Large intestine (tissue), 3 donors: ENCODE measurements around the gene SLC4A8. TPM values are rescaled to one million over a fixed set of nuclear protein-coding genes. Genes with fewer than 3 reads are reported as not detected.

Experiments used
- DNase-seq, 2 donors: peaks; one replicate each; pipeline versions ENCODE4 v3.0.0 to v3.0.0-alpha.2; 2013
- H3K27ac ChIP-seq: one replicate; pipeline ENCODE4 v1.5.1; 2013; ENCODE audit warnings: low read length
- H3K27me3 ChIP-seq: 2 replicates; pipeline ENCODE4 v1.6.1; 2013; ENCODE audit warnings: low read length; ENCODE audit not compliant: control insufficient read depth, insufficient read depth
- H3K36me3 ChIP-seq: 2 replicates; pipeline ENCODE4 v1.6.1; 2013; ENCODE audit warnings: low read length; ENCODE audit not compliant: control insufficient read depth, insufficient read depth
- H3K4me1 ChIP-seq: one replicate; pipeline ENCODE4 v1.6.1; 2013; ENCODE audit warnings: low read length; ENCODE audit not compliant: control insufficient read depth, insufficient read depth
- H3K4me3 ChIP-seq: one replicate; pipeline ENCODE4 v1.5.1; 2013; ENCODE audit warnings: low read length
- H3K9me3 ChIP-seq: one replicate; pipeline ENCODE4 v1.6.1; 2013; ENCODE audit warnings: mild to moderate bottlenecking, low read depth, low read length, moderate library complexity; ENCODE audit not compliant: control insufficient read depth
- WGBS: methylation state at CpG from one replicate; pipeline ENCODE4 v1.1.5; 2013; ENCODE audit warnings: low lambda C conversion rate; ENCODE audit not compliant: insufficient coverage; 5-methylcytosine and 5-hydroxymethylcytosine counted together
- polyA plus RNA-seq: library from polyadenylated mRNA; unstranded; fragments of 120-200 nt; gene quantifications from one replicate; pipeline ENCODE4 v1.2.1, GENCODE V29; 2013

Gene SLC4A8
- polyA plus RNA-seq, 1 donor, result 6.3 TPM

- peak overlapping the region; percentile 40 for H3K4me3 ChIP-seq
- H3K36me3 ChIP-seq, result no peaks in the 10 kb centered on the region
- DNase-seq, result no peak
- H3K4me1 ChIP-seq, result peaks cover 7% of the 10 kb centered on the region
- no peaks in the 10 kb centered on the region for H3K27me3 ChIP-seq
- WGBS, result 83% methylated on average over 1 of the region's 10 CpGs
- no peaks in the 10 kb centered on the region for H3K9me3 ChIP-seq
- H3K27ac ChIP-seq, result peak overlapping the region; percentile 2
Observed at GRCh38 chr12:51424094-51424661, 453 bp upstream of the SLC4A8 start.

GRCh38 chr12:51428256-51428655 lies 3.6 kb downstream of the SLC4A8 start:
- Histone ChIP-seq H3K9me3 (no peaks in the 10 kb centered on the region), H3K4me3 (no peak overlapping the region), H3K36me3 (no peaks in the 10 kb centered on the region), H3K27ac (no peak overlapping the region), H3K27me3 (no peaks in the 10 kb centered on the region), H3K4me1 (peaks cover 4% of the 10 kb centered on the region)
- 97% methylated on average over 3 of the region's 4 CpGs for WGBS
- DNase-seq, result no peak

GRCh38 chr12:51429700-51430099 lies 5.1 kb downstream of the SLC4A8 start:
- no peak for DNase-seq
- H3K4me1 ChIP-seq, result no peaks in the 10 kb centered on the region
- H3K4me3 ChIP-seq, result no peak overlapping the region
- H3K36me3 ChIP-seq, result no peaks in the 10 kb centered on the region
- H3K9me3 ChIP-seq, result no peaks in the 10 kb centered on the region
- no CpG with 5 or more reads among the region's 4 CpGs for WGBS
- no peak overlapping the region for H3K27ac ChIP-seq
- H3K27me3 ChIP-seq, result no peaks in the 10 kb centered on the region

- Histone ChIP-seq H3K36me3 (no peaks in the 10 kb centered on the region), H3K4me1 (no peaks in the 10 kb centered on the region), H3K4me3 (no peak overlapping the region), H3K27me3 (no peaks in the 10 kb centered on the region), H3K9me3 (no peaks in the 10 kb centered on the region), H3K27ac (no peak overlapping the region)
- WGBS, result no CpG with 5 or more reads among the region's 4 CpGs
- peak in 1 of 2 donors; percentile 51 for DNase-seq
Observed at GRCh38 chr12:51430196-51430895, 5.7 kb downstream of the SLC4A8 start.

GRCh38 chr12:51432921-51433320 lies 8.3 kb downstream of the SLC4A8 start:
- no peak for DNase-seq
- H3K36me3 ChIP-seq, result no peaks in the 10 kb centered on the region
- no peaks in the 10 kb centered on the region for H3K4me1 ChIP-seq
- no peak overlapping the region for H3K4me3 ChIP-seq
- no peaks in the 10 kb centered on the region for H3K9me3 ChIP-seq
- no CpG with 5 or more reads among the region's 2 CpGs for WGBS
- H3K27me3 ChIP-seq, result no peaks in the 10 kb centered on the region
- H3K27ac ChIP-seq, result no peak overlapping the region

GRCh38 chr12:51434305-51434704 lies 9.7 kb downstream of the SLC4A8 start:
- Histone ChIP-seq H3K4me1 (no peaks in the 10 kb centered on the region), H3K27ac (no peak overlapping the region), H3K4me3 (no peak overlapping the region), H3K27me3 (no peaks in the 10 kb centered on the region), H3K36me3 (no peaks in the 10 kb centered on the region), H3K9me3 (no peaks in the 10 kb centered on the region)
- WGBS, result 60% methylated on average over 1 of the region's 1 CpG
- no peak for DNase-seq

GRCh38 chr12:51437431-51437830 lies 12.8 kb downstream of the SLC4A8 start:
- Histone ChIP-seq H3K27me3 (no peaks in the 10 kb centered on the region), H3K4me1 (no peaks in the 10 kb centered on the region), H3K9me3 (no peaks in the 10 kb centered on the region), H3K27ac (no peak overlapping the region), H3K4me3 (no peak overlapping the region), H3K36me3 (no peaks in the 10 kb centered on the region)
- 86% methylated on average over 1 of the region's 1 CpG for WGBS
- no peak for DNase-seq

GRCh38 chr12:51439330-51439729 lies 14.7 kb downstream of the SLC4A8 start:
- 33% methylated on average over 1 of the region's 2 CpGs for WGBS
- no peaks in the 10 kb centered on the region for H3K4me1 ChIP-seq
- DNase-seq, result no peak
- H3K27me3 ChIP-seq, result no peaks in the 10 kb centered on the region
- H3K27ac ChIP-seq, result no peak overlapping the region
- no peak overlapping the region for H3K4me3 ChIP-seq
- H3K36me3 ChIP-seq, result no peaks in the 10 kb centered on the region
- H3K9me3 ChIP-seq, result no peaks in the 10 kb centered on the region

GRCh38 chr12:51441583-51441982 lies 17.0 kb downstream of the SLC4A8 start:
- no peak overlapping the region for H3K27ac ChIP-seq
- WGBS, result no CpG with 5 or more reads among the region's 3 CpGs
- no peaks in the 10 kb centered on the region for H3K9me3 ChIP-seq
- H3K27me3 ChIP-seq, result no peaks in the 10 kb centered on the region
- no peaks in the 10 kb centered on the region for H3K4me1 ChIP-seq
- H3K36me3 ChIP-seq, result no peaks in the 10 kb centered on the region
- no peak overlapping the region for H3K4me3 ChIP-seq
- DNase-seq, result no peak

GRCh38 chr12:51442324-51442723 lies 17.7 kb downstream of the SLC4A8 start:
- WGBS, result no CpG with 5 or more reads among the region's 4 CpGs
- Histone ChIP-seq H3K4me3 (no peak overlapping the region), H3K9me3 (no peaks in the 10 kb centered on the region), H3K27me3 (no peaks in the 10 kb centered on the region), H3K4me1 (no peaks in the 10 kb centered on the region), H3K27ac (no peak overlapping the region), H3K36me3 (no peaks in the 10 kb centered on the region)
- DNase-seq, result no peak

- Histone ChIP-seq H3K9me3 (no peaks in the 10 kb centered on the region), H3K4me1 (no peaks in the 10 kb centered on the region), H3K4me3 (no peak overlapping the region), H3K36me3 (no peaks in the 10 kb centered on the region), H3K27ac (no peak overlapping the region), H3K27me3 (no peaks in the 10 kb centered on the region)
- no CpG with 5 or more reads among the region's 5 CpGs for WGBS
- DNase-seq, result no peak
Observed at GRCh38 chr12:51443573-51443972, 18.9 kb downstream of the SLC4A8 start.
